K562 (cell line): ENCODE results near the gene GFAP. TPM values are rescaled to one million over a fixed set of nuclear protein-coding genes. Genes with fewer than 3 reads are reported as not detected.

Experiments used
- MTA1 ChIP-seq: fragments of 450-650 bp; IDR thresholded peaks from 2 replicates; pipeline ENCODE4 v1.6.1; 2017; ENCODE audit warnings: borderline replicate concordance
- POLR2AphosphoS2 ChIP-seq: IDR thresholded peaks from 2 replicates; pipeline ENCODE4 v1.6.1; 2012; ENCODE audit warnings: low read length, improper control_type of control experiment
- POLR3A ChIP-seq: IDR thresholded peaks from 2 replicates; pipeline ENCODE4 v1.6.1; 2011; ENCODE audit warnings: borderline replicate concordance, mild to moderate bottlenecking, moderate library complexity; ENCODE audit not compliant: insufficient read length, insufficient read depth; ENCODE audit errors: extremely low read depth
- TSC22D4 ChIP-seq: fragments of 450-650 bp; IDR thresholded peaks from 2 replicates; pipeline ENCODE4 v1.6.1; 2016; ENCODE audit warnings: missing genetic modification characterization, missing biosample characterization, control low read depth
- YY1 ChIP-seq, 3 experiments: IDR thresholded peaks; 2 replicates each; pipeline ENCODE4 v1.6.1; 2011; ENCODE audit warnings: low read length in 2 of 3, mild to moderate bottlenecking in 2 of 3, moderate library complexity in 2 of 3, borderline replicate concordance in 1 of 3, control low read depth in 1 of 3, low read depth in 1 of 3; ENCODE audit not compliant: insufficient read depth in 3 of 3, insufficient replicate concordance in 2 of 3, control insufficient read depth in 1 of 3, insufficient read length in 1 of 3; ENCODE audit errors: extremely low read depth in 1 of 3
- ZNF444 ChIP-seq: fragments of 250-450 bp; sonication (Bioruptor Pico); IDR thresholded peaks from 2 replicates; pipeline ENCODE4 v1.4.0; 2020; ENCODE audit warnings: mild to moderate bottlenecking, moderate library complexity
- polyA plus RNA-seq, 8 experiments: library from polyadenylated mRNA; depleted of rRNA in 4 of 8; stranded (reverse) in 5 of 8; unstranded in 3 of 8; fragments of >200 nt; fragmentation: Nextera tagmentation in 2 of 8; fragmentation: Illumina TruSeq in 1 of 8; extraction: Ambion mirVana in 2 of 8; extraction: Trizol in 1 of 8; gene quantifications; 2 replicates each; pipeline versions ENCODE4 v1.2.1 to v1.2.3, GENCODE V29; 2011 to 2014; ENCODE audit warnings: inconsistent platforms in 1 of 8, missing spikeins in 1 of 8
- total RNA-seq, 7 experiments: library from RNA; depleted of rRNA in 6 of 7; stranded (reverse); fragments of >200 nt in 6 of 7; fragmentation: Illumina TruSeq in 2 of 7; extraction: Trizol in 2 of 7; gene quantifications; 2 replicates each; pipeline versions ENCODE4 v1.2.1 to v1.2.3, GENCODE V29; 2011 to 2021; ENCODE audit warnings: low replicate concordance in 1 of 7
- TF ChIP-seq, protein P1 (sequence below): fragments of 450-650 bp; IDR thresholded peaks from 2 replicates; pipeline ENCODE4 v1.7.1; 2018; ENCODE audit warnings: mild to moderate bottlenecking, low read depth; ENCODE audit not compliant: partially characterized antibody
- TF ChIP-seq, protein P2 (sequence below): sonication (generic); formaldehyde crosslinking; IDR thresholded peaks from 2 replicates; pipeline ENCODE4 v1.8.0; 2022; ENCODE audit warnings: mild to moderate bottlenecking, missing genetic modification reagents
- TF ChIP-seq, protein P3 (sequence below): fragments of 450-650 bp; formaldehyde crosslinking; IDR thresholded peaks from 2 replicates; pipeline ENCODE4 v1.4.0; 2020; ENCODE audit warnings: mild to moderate bottlenecking, moderate library complexity
- TF ChIP-seq, protein P4 (sequence below): fragments of 450-650 bp; IDR thresholded peaks from 2 replicates; pipeline ENCODE4 v1.6.1; 2017; ENCODE audit warnings: antibody characterized with exemption, mild to moderate bottlenecking

GFAP gene
- total and polyA plus RNA-seq, 9 of the 15 experiments (the other 6 are each of a cell fraction or from before 2014, with no cell fraction given), result 0.07 to 1.4 (median 0.60) TPM; not detected in 1

DNA sequence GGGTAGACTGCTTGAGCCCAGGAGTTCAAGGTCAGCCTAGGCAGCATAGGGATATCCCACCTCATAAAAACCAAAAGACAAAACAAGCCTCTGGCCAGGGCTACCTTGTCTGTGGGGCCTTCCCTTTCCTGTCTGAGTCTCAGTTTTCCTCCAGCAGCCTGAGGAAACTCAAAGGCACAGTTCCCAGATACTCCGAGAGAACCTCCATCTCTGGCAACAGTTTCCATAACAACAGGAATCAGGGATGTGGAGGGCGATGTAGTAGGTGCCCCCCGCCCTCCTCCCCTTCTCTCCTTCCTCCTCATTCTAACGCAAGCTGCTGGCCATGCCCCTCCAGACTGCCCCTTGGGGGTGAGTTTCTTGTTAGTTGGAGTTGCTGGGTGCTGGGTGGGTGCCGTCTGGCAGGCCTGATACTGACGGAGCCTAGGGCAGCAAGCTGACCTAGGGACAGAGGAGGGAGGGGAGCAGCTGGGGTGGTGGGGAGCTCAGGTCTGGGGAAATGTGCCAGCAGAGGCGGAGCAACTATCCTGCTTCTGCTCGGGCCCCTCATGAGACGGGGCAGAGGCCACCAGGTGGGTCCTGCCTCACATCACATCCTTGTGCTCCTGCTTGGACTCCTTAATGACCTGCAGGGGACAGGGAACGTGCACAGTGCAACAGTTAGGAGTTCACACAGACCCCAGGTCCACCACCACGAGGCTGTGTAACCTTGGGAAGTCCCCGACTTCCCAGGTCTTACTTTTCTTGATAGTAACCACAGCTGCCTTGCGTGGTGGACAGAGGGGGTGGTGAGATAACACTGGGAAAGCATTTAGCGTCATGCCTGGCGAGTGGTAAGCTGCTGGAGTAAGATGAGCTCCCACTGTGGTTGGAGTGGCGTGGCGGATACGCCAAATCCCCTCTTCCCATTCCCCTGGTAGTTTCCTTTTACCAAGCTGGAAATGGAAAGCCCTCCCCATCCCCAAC lies 8.3 kb downstream of the GFAP start (continued):
- TF ChIP-seq, protein P1, sequence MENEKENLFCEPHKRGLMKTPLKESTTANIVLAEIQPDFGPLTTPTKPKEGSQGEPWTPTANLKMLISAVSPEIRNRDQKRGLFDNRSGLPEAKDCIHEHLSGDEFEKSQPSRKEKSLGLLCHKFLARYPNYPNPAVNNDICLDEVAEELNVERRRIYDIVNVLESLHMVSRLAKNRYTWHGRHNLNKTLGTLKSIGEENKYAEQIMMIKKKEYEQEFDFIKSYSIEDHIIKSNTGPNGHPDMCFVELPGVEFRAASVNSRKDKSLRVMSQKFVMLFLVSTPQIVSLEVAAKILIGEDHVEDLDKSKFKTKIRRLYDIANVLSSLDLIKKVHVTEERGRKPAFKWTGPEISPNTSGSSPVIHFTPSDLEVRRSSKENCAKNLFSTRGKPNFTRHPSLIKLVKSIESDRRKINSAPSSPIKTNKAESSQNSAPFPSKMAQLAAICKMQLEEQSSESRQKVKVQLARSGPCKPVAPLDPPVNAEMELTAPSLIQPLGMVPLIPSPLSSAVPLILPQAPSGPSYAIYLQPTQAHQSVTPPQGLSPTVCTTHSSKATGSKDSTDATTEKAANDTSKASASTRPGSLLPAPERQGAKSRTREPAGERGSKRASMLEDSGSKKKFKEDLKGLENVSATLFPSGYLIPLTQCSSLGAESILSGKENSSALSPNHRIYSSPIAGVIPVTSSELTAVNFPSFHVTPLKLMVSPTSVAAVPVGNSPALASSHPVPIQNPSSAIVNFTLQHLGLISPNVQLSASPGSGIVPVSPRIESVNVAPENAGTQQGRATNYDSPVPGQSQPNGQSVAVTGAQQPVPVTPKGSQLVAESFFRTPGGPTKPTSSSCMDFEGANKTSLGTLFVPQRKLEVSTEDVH, result no peak
- TF ChIP-seq, protein P2, sequence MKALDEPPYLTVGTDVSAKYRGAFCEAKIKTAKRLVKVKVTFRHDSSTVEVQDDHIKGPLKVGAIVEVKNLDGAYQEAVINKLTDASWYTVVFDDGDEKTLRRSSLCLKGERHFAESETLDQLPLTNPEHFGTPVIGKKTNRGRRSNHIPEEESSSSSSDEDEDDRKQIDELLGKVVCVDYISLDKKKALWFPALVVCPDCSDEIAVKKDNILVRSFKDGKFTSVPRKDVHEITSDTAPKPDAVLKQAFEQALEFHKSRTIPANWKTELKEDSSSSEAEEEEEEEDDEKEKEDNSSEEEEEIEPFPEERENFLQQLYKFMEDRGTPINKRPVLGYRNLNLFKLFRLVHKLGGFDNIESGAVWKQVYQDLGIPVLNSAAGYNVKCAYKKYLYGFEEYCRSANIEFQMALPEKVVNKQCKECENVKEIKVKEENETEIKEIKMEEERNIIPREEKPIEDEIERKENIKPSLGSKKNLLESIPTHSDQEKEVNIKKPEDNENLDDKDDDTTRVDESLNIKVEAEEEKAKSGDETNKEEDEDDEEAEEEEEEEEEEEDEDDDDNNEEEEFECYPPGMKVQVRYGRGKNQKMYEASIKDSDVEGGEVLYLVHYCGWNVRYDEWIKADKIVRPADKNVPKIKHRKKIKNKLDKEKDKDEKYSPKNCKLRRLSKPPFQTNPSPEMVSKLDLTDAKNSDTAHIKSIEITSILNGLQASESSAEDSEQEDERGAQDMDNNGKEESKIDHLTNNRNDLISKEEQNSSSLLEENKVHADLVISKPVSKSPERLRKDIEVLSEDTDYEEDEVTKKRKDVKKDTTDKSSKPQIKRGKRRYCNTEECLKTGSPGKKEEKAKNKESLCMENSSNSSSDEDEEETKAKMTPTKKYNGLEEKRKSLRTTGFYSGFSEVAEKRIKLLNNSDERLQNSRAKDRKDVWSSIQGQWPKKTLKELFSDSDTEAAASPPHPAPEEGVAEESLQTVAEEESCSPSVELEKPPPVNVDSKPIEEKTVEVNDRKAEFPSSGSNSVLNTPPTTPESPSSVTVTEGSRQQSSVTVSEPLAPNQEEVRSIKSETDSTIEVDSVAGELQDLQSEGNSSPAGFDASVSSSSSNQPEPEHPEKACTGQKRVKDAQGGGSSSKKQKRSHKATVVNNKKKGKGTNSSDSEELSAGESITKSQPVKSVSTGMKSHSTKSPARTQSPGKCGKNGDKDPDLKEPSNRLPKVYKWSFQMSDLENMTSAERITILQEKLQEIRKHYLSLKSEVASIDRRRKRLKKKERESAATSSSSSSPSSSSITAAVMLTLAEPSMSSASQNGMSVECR (CRISPR knock-in tag), result 0 out of 2 replicates have a peak, but pooled peaks have one; percentile 20
- TF ChIP-seq POLR3A (no peak), ZNF444 (CRISPR knock-in tag) (no peak), YY1 (IDR thresholded peaks at IDR 0.05; ENCODE audit: borderline replicate concordance in 1 of 3, control insufficient read depth in 1 of 3, extremely low read depth in 1 of 3, insufficient read depth in 3 of 3, insufficient read length in 1 of 3, insufficient replicate concordance in 2 of 3, low read depth in 1 of 3, low read length in 2 of 3) (no peak), TSC22D4 (no peak), POLR2AphosphoS2 (no peak), MTA1 (no peak)
- TF ChIP-seq, protein P3, sequence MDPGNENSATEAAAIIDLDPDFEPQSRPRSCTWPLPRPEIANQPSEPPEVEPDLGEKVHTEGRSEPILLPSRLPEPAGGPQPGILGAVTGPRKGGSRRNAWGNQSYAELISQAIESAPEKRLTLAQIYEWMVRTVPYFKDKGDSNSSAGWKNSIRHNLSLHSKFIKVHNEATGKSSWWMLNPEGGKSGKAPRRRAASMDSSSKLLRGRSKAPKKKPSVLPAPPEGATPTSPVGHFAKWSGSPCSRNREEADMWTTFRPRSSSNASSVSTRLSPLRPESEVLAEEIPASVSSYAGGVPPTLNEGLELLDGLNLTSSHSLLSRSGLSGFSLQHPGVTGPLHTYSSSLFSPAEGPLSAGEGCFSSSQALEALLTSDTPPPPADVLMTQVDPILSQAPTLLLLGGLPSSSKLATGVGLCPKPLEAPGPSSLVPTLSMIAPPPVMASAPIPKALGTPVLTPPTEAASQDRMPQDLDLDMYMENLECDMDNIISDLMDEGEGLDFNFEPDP (CRISPR knock-in tag), result no peak
- TF ChIP-seq, protein P4, sequence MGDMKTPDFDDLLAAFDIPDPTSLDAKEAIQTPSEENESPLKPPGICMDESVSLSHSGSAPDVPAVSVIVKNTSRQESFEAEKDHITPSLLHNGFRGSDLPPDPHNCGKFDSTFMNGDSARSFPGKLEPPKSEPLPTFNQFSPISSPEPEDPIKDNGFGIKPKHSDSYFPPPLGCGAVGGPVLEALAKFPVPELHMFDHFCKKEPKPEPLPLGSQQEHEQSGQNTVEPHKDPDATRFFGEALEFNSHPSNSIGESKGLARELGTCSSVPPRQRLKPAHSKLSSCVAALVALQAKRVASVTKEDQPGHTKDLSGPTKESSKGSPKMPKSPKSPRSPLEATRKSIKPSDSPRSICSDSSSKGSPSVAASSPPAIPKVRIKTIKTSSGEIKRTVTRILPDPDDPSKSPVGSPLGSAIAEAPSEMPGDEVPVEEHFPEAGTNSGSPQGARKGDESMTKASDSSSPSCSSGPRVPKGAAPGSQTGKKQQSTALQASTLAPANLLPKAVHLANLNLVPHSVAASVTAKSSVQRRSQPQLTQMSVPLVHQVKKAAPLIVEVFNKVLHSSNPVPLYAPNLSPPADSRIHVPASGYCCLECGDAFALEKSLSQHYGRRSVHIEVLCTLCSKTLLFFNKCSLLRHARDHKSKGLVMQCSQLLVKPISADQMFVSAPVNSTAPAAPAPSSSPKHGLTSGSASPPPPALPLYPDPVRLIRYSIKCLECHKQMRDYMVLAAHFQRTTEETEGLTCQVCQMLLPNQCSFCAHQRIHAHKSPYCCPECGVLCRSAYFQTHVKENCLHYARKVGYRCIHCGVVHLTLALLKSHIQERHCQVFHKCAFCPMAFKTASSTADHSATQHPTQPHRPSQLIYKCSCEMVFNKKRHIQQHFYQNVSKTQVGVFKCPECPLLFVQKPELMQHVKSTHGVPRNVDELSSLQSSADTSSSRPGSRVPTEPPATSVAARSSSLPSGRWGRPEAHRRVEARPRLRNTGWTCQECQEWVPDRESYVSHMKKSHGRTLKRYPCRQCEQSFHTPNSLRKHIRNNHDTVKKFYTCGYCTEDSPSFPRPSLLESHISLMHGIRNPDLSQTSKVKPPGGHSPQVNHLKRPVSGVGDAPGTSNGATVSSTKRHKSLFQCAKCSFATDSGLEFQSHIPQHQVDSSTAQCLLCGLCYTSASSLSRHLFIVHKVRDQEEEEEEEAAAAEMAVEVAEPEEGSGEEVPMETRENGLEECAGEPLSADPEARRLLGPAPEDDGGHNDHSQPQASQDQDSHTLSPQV, result peak; percentile 90
